ENCODE data around the gene ACTG1. TPM values are rescaled to one million over a fixed set of nuclear protein-coding genes. Genes with fewer than 3 reads are reported as not detected.

ACTG1 gene
- total RNA-seq, 4 donors from 2014 or later, result 322 to 934 (median 415) TPM

DNA sequence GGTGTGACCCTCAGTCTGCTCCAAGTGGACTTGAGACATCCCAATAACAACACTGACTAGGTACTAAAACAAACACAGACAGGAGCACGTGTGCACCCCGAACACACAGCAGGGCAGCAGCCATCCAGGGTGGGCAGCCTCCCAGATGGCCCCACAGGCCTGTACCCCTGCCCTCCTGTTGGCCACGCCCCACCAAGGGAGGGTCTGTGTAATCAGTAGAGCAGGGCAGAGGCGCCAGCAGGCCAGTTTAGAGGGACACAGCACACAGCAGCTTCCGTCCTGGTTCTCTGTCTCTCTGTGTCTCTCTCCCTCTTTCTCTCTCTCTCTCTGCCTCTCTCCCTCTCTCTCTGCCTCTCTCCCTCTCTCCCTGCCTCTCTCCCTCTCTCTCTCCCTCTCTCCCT, 21.4 kb downstream of the ACTG1 start:
- H3K36me3 ChIP-seq, result no peaks in the 10 kb centered on the region
- intact Hi-C loops (cut with DNase I; ENCODE audit: low total_unique reads) (no loop called here), in situ Hi-C loops (cut with MboI; ENCODE audit: low sequenced_read_pairs in 4 of 4) (loop anchor here in 1 of 4 donors (25.0 kb wide), 1 partner anchor 229 kb away; no protein-coding TSS in a partner anchor)
- H3K27ac ChIP-seq, result no peak overlapping the region
- ATAC-seq (no peak), DNase-seq (no peak)
- TF ChIP-seq, protein P1, sequence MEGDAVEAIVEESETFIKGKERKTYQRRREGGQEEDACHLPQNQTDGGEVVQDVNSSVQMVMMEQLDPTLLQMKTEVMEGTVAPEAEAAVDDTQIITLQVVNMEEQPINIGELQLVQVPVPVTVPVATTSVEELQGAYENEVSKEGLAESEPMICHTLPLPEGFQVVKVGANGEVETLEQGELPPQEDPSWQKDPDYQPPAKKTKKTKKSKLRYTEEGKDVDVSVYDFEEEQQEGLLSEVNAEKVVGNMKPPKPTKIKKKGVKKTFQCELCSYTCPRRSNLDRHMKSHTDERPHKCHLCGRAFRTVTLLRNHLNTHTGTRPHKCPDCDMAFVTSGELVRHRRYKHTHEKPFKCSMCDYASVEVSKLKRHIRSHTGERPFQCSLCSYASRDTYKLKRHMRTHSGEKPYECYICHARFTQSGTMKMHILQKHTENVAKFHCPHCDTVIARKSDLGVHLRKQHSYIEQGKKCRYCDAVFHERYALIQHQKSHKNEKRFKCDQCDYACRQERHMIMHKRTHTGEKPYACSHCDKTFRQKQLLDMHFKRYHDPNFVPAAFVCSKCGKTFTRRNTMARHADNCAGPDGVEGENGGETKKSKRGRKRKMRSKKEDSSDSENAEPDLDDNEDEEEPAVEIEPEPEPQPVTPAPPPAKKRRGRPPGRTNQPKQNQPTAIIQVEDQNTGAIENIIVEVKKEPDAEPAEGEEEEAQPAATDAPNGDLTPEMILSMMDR (IDR thresholded peaks at IDR 0.05 in 4 of 5, conservative IDR thresholded peaks at IDR 0.05 in 1 of 5), result no peak
- no peak for TF ChIP-seq POLR2A (IDR thresholded peaks at IDR 0.05)
- no peaks in the 10 kb centered on the region for H3K27me3 ChIP-seq
- no peaks in the 10 kb centered on the region for H3K9me3 ChIP-seq
- H3K4me1 ChIP-seq, result peaks cover 4 to 15% of the 10 kb centered on the region in 2 donors
- no peak overlapping the region for H3K4me3 ChIP-seq

DNA sequence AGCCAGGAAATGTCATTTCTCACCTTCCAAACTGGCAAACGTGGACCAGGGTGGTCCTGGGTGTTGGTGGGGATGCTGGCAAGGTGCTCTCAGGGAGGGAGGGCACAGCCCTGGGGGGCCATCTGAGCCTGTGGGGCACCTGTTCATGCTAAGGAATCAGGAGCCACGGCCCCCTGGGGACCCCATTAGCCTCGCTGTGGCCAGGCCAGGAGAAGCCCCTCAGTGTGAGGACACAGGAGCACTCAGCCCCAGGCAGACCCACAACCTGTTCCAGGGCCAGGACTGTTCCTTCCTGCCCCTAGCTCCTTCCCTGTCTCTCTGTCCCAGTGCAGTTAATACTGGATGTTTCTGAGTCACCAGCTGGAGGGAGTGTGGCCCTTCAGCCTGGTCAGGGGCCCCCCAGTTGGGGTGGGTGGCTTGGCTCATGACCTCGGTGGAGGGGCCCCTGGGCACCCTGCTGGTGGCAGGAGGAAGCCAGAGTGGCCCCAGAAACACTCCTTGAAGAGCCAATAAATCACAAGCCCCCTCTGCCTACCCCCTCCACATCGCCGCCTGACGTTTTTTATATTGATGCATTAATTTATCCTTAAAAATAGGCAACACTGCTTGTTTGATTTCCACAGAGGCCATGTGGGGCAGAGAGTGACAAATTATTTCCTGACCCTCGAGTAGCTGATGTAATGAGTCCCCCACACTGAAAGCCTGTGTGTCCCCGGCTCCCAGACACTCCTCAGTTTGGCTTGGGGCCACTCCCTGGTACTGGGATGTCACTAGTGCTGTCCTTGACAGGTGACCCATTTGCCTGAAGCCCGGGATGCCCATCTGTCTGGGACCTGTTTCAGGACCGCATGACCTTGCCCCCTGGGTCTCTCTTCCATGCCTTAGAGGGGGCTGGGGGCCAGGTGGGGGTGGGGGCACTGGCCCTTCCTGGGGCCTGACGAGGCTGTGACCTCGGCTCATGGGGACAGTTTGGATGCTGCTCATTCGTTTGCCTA, 22.3 kb downstream of the ACTG1 start:
- Histone ChIP-seq H3K4me3 (no peak overlapping the region), H3K4me1 (peaks cover 4 to 15% of the 10 kb centered on the region in 2 donors), H3K9me3 (no peaks in the 10 kb centered on the region), H3K27me3 (no peaks in the 10 kb centered on the region), H3K36me3 (no peaks in the 10 kb centered on the region), H3K27ac (no peak overlapping the region)
- in situ Hi-C loops (cut with MboI; ENCODE audit: low sequenced_read_pairs in 4 of 4) (loop anchor here in 3 of 4 donors (10.0 to 25.0 kb wide), 3 partner anchors 195 to 235 kb away; partner anchors contain the start of gene SLC38A10 (in 1 of the 3)), intact Hi-C loops (cut with DNase I; ENCODE audit: low total_unique reads) (loop anchor here (5.0 kb wide), 1 partner anchor 47 kb away; no protein-coding TSS in a partner anchor)
- ATAC-seq, result no peak
- DNase-seq, result no peak
- TF ChIP-seq, protein P1 (IDR thresholded peaks at IDR 0.05 in 4 of 5, conservative IDR thresholded peaks at IDR 0.05 in 1 of 5), result no peak
- no peak for TF ChIP-seq POLR2A (IDR thresholded peaks at IDR 0.05)

DNA sequence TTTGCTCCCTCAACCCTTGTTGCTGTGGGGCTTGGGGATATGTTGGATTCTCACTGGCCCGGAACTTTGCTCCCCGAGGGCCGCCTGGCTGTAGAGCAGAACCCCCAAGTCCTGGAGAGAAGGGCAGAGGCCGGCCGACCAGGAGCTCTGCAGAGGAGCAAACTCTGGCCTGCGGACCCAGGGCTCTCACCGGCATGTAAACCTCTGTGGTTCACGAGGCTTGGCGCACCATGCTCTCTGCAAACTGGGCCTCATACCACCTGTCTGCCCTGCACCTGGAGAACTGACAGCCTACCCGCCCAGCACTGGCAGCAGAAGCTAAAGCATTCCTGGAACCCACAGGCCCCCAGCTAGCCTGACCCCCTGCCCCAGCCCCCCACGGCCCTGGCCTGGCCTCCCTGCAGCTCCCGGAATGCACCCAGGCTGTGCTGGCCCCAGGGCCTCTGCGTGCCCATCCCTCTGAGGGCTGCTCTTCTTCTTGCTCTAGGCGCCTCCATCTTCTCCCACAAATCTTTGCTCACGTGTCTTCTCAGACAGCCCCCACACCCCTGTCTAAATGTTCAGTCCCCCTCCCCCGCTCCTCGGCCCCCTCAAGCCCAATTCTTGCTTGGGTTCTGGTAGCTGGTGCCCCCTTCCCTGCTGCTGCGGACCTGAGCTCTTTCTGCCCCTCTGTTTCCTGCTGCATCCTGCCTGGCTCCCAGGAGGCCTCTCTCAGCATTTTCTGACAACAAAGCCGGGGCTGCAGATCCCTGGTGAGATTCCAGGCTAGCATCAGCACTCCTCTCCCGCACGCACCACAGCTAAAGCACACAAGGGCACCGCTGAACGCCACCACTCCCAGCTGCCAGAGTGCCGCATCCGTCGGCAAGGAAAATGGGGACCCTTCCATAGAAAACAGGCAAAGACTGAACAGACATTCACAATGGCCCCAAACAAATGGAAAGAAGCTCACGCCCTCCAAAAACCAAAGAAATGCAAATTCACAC, 23.3 kb downstream of the ACTG1 start:
- Histone ChIP-seq H3K36me3 (no peaks in the 10 kb centered on the region), H3K27me3 (no peaks in the 10 kb centered on the region), H3K4me1 (peaks cover 4 to 15% of the 10 kb centered on the region in 2 donors), H3K27ac (no peak overlapping the region), H3K9me3 (no peaks in the 10 kb centered on the region), H3K4me3 (peak overlapping the region in 1 of 4 donors; percentile 63)
- ATAC-seq (no peak), DNase-seq (no peak)
- TF ChIP-seq, protein P1 (IDR thresholded peaks at IDR 0.05 in 4 of 5, conservative IDR thresholded peaks at IDR 0.05 in 1 of 5), result no peak
- TF ChIP-seq POLR2A (IDR thresholded peaks at IDR 0.05), result no peak
- in situ Hi-C loops (cut with MboI; ENCODE audit: low sequenced_read_pairs in 4 of 4), result loop anchor here in 3 of 4 donors (10.0 to 25.0 kb wide), 3 partner anchors 195 to 235 kb away; partner anchors contain the start of gene SLC38A10 (in 1 of the 3)
- intact Hi-C loops (cut with DNase I; ENCODE audit: low total_unique reads), result loop anchor here (5.0 kb wide), 1 partner anchor 48 kb away; no protein-coding TSS in a partner anchor

DNA sequence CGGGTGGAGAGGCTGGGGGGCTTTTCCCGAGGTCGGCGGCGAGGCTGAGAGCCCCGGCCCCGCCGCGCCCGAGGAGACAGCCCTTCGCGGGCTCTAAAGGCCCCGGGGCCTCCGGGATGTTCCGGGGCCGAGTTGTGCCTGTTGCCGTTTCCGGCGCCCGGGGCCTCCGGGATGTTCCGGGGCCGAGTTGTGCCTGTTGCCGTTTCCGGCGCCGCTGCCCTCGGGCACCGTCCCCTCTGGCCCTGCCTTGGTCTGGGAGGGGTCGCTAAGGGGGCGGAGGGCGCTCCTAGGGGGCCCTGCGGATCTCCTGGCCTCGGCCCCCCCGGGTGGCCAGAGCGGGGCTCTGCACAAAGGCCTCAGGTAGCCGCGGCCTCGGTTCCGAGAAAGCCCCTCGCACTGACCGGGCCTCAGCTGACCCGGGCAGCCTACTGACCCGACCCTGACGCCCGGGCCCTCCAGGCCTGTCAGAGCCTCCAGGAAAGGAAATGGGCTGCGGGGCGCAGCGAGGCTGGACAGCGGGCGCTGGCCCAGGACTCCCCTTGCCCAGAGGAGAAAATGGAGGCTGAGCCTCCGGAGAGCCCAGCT, 24.2 kb downstream of the ACTG1 start:
- in situ Hi-C loops (cut with MboI; ENCODE audit: low sequenced_read_pairs in 4 of 4), result loop anchor here in 3 of 4 donors (10.0 to 25.0 kb wide), 3 partner anchors 194 to 234 kb away; partner anchors contain the start of gene SLC38A10 (in 1 of the 3)

More for the DNA sequence above, 24.2 kb downstream of the ACTG1 start:
- DNase-seq (no peak), ATAC-seq (peak; percentile 24 to 29)
- TF ChIP-seq, protein P1 (IDR thresholded peaks at IDR 0.05 in 4 of 5, conservative IDR thresholded peaks at IDR 0.05 in 1 of 5), result no peak
- TF ChIP-seq POLR2A (IDR thresholded peaks at IDR 0.05), result no peak
- peak overlapping the region; percentile 77 to 91 (median 83) for H3K27ac ChIP-seq
- intact Hi-C loops (cut with DNase I; ENCODE audit: low total_unique reads), result loop anchor here (5.0 kb wide), 1 partner anchor 49 kb away; no protein-coding TSS in a partner anchor
- H3K4me3 ChIP-seq, result peak overlapping the region; percentile 63 to 77 (median 72)
- no peaks in the 10 kb centered on the region for H3K36me3 ChIP-seq
- H3K27me3 ChIP-seq, result no peaks in the 10 kb centered on the region
- no peaks in the 10 kb centered on the region for H3K9me3 ChIP-seq
- H3K4me1 ChIP-seq, result peaks cover 11 to 22% of the 10 kb centered on the region in 2 donors
